AG10803 (cell line): Measurements from ENCODE around the gene SLC36A2.

Source experiments
- DNase-seq: peaks from one replicate; pipeline ENCODE4 v3.0.0; 2010; ENCODE audit warnings: low read depth
- H3K4me3 ChIP-seq: 2 replicates; pipeline ENCODE4 v1.5.1; 2011; ENCODE audit warnings: mild to moderate bottlenecking, low read length, control low read depth
- CTCF ChIP-seq: conservative IDR thresholded peaks from 2 replicates; pipeline ENCODE4 v1.5.1; 2011; ENCODE audit warnings: mild to moderate bottlenecking, low read length, control low read depth, inconsistent platforms

SLC36A2 gene

GRCh38 chr5:151348789-151349188, 1.4 kb upstream of the SLC36A2 start:
- TF ChIP-seq CTCF, result no peak
- H3K4me3 ChIP-seq, result no peak overlapping the region
- no peak for DNase-seq

- TF ChIP-seq CTCF, result no peak
- peak; percentile 29 for DNase-seq
- no peak overlapping the region for H3K4me3 ChIP-seq
Observed at GRCh38 chr5:151345808-151346478, 1.4 kb downstream of the SLC36A2 start.

GRCh38 chr5:151345187-151345807, 2.1 kb downstream of the SLC36A2 start:
- TF ChIP-seq CTCF, result no peak
- no peak overlapping the region for H3K4me3 ChIP-seq
- DNase-seq, result no peak

- H3K4me3 ChIP-seq, result no peak overlapping the region
- TF ChIP-seq CTCF, result no peak
- no peak for DNase-seq
Observed at GRCh38 chr5:151344088-151344487, 3.3 kb downstream of the SLC36A2 start.

- no peak for DNase-seq
- no peak overlapping the region for H3K4me3 ChIP-seq
- no peak for TF ChIP-seq CTCF
Observed at GRCh38 chr5:151340004-151340403, 7.4 kb downstream of the SLC36A2 start.

- DNase-seq, result no peak
- no peak for TF ChIP-seq CTCF
Observed at GRCh38 chr5:151338734-151339133, 8.6 kb downstream of the SLC36A2 start.

GRCh38 chr5:151332857-151333256, 14.5 kb downstream of the SLC36A2 start:
- TF ChIP-seq CTCF, result no peak
- no peak overlapping the region for H3K4me3 ChIP-seq
- no peak for DNase-seq

More at GRCh38 chr5:151338734-151339133, 8.6 kb downstream of the SLC36A2 start:
- no peak overlapping the region for H3K4me3 ChIP-seq
